ENCODE measurements around the gene FTCDNL1. TPM values are rescaled to one million over a fixed set of nuclear protein-coding genes. Genes with fewer than 3 reads are reported as not detected.
A peak's percentile ranks its signal among the peaks of the same experiment; 100 is the strongest.

The FTCDNL1 gene
- total and polyA plus RNA-seq, 9 of the 15 experiments (the other 6 are each of a cell fraction or from before 2014, with no cell fraction given) = 0.13 to 0.58 (median 0.32) TPM

DNA sequence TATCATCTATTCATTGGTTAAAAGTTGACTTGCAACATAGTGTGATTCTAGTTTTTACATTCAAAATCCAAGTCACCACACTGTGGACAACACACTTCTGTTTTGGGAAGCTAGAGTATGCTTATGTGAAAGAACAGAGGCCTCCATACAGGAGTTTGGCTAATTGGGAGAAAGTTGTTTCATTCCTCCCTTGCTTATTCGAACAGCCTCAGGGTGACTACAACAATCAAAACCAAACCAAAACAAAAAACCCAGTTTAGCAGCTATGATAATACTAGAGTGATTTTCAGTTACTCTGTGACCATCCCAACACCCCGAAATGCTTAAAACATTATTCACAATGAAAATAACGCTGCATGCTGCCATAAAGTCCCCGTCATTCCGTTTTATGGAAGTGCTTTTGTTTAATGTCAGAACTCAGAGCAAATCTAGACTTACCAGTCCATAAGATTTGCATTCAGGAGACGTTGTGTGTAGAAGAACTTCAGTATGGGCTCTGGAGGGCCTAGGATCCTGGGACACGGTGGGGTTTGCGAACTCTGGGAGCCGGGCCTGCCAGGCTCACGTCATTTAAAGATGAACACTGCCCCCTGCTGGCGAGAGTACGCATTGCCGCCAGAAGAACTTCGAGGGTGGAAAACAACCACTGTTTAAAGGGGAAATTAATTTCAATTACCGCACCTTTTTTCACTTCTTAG, 111.4 kb downstream of the FTCDNL1 start (continued):
- TF ChIP-seq SRSF3 (IDR thresholded peaks at IDR 0.05; ENCODE audit: insufficient read depth, low read length) (no peak), IRF1 (CRISPR knock-in tag; IDR thresholded peaks at IDR 0.05; ENCODE audit: borderline replicate concordance) (no peak), ZNF354B (CRISPR knock-in tag; IDR thresholded peaks at IDR 0.05) (no peak), ATF6 (CRISPR knock-in tag; IDR thresholded peaks at IDR 0.05) (no peak), STAT5B (CRISPR knock-in tag; IDR thresholded peaks at IDR 0.05) (no peak), REST (IDR thresholded peaks at IDR 0.05; ENCODE audit: borderline replicate concordance) (peak; percentile 53; the same call in 1 of the 2 replicates), REST (CRISPR knock-in tag; IDR thresholded peaks at IDR 0.05; ENCODE audit: low read depth) (no peak), CHAMP1 (IDR thresholded peaks at IDR 0.05) (no peak), ARNT (IDR thresholded peaks at IDR 0.05) (no peak), KLF16 (IDR thresholded peaks at IDR 0.05) (0 out of 2 replicates have a peak, but pooled peaks have one; percentile 7)
- TF ChIP-seq, protein P1, sequence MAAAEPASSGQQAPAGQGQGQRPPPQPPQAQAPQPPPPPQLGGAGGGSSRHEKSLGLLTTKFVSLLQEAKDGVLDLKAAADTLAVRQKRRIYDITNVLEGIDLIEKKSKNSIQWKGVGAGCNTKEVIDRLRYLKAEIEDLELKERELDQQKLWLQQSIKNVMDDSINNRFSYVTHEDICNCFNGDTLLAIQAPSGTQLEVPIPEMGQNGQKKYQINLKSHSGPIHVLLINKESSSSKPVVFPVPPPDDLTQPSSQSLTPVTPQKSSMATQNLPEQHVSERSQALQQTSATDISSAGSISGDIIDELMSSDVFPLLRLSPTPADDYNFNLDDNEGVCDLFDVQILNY (CRISPR knock-in tag; IDR thresholded peaks at IDR 0.05) = no peak

Measured in K562 (cell line).